Skin of body (tissue), 2 donors: Measurements from ENCODE around the gene TUBB3. TPM values are rescaled to one million over a fixed set of nuclear protein-coding genes. Genes with fewer than 3 reads are reported as not detected.
"Not testable (repeated sequence)": the region's sequence is repeated elsewhere in the genome, so short reads cannot be mapped to it uniquely, and the experiment has no call there.

Experiments used
- DNase-seq: peaks from one replicate; lab custom pipeline; 2025; lab: John Stamatoyannopoulos, UW
- total RNA-seq: library from RNA; depleted of rRNA; stranded (reverse); fragments of >200 nt; gene quantifications from one replicate; pipeline ENCODE4 v1.2.3, GENCODE V29; 2014

Gene TUBB3
- total RNA-seq, result 7.6 TPM

GRCh38 chr16:89922884-89923639 is at the start of gene TUBB3:
TSS of gene TUBB3 (plus strand) at chr16:89923342. CDS start at chr16:89923402, 60 bp downstream.
- DNase-seq, result no peak

GRCh38 chr16:89873972-89874689 is 49.0 kb upstream of the TUBB3 start:
- DNase-seq, result peak; percentile 97

DNA sequence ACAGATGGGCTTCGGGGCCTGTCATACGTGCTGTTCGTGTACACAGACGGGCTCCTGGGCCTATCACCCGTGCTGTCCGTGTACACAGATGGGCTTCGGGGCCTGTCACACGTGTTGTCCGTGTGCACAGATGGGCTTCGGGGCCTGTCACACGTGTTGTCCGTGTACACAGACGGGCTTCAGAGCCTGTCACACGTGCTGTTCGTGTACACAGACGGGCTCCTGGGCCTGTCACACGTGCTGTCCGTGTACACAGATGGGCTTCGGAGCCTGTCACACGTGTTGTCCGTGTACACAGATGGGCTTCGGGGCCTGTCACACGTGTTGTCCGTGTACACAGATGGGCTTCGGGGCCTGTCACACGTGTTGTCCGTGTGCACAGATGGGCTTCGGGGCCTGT is 44.0 kb upstream of the TUBB3 start:
- DNase-seq, result not testable (repeated sequence)

GRCh38 chr16:89880477-89881367 is 42.4 kb upstream of the TUBB3 start:
- no peak for DNase-seq

- DNase-seq, result no peak
Measured at GRCh38 chr16:89881368-89881730, 41.8 kb upstream of the TUBB3 start.

- no peak for DNase-seq
Measured at GRCh38 chr16:89883346-89884040, 39.6 kb upstream of the TUBB3 start.

DNA sequence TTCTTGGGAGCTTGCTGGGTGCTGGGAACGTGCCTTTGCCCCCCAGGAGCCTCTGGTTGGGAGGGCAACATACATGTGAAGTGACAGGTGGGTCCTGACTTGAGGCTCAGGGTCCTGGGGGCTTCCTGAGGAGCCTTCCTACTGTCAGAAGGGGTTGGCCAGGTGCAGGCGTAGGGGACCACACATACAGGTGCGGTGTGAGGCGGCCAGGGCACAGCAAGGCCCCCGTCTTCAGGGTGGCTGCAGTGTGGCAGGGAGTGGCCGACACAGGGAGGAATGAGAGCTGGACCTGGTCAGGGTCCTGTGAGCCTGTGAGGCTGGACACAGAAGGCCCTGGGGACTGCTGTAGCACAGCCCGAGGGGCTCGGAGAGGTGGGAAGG is 39.1 kb upstream of the TUBB3 start:
- no peak for DNase-seq

GRCh38 chr16:89887243-89887642 is 35.9 kb upstream of the TUBB3 start:
- no peak for DNase-seq

GRCh38 chr16:89890200-89890599 is 32.9 kb upstream of the TUBB3 start:
- no peak for DNase-seq

DNA sequence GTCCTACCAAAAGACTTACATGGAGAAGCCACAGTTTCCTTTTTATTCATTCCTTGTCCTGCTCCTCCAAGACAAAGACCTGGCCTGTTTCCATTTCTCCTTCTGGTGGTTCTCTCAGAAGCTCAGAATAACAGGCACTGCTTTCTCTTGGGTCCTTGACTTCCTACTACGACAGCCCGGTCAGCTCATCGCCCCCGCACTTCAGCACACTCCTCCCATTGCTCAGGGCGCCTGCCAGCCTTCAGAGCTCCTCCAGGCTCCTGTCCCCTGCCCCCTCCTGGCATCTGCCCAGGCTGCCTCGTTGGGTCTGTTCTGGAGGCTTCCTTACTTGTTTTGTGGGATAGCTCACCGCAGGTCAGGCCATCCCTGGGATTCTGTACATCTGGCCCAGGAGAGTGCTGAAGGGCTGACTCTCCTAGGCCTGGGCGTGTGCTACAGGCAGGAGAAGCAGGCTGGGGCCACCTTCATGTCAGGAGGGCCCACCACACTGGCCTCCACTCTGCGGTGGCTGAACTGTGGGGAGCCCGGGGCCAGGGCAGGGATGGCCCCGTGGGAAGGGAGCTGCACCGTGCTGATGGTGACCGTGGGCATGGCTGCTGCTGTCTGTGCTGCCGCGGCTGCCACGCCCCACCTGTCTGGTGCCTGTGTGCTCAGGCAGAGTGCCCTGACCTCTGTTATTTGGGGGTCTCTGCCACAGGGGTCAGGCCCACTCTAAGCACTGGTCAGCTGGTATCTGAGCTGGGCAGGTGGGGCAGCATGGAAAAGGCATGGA is 32.1 kb upstream of the TUBB3 start:
- DNase-seq, result no peak

GRCh38 chr16:89892055-89892630 is 31.0 kb upstream of the TUBB3 start:
- DNase-seq, result no peak

DNA sequence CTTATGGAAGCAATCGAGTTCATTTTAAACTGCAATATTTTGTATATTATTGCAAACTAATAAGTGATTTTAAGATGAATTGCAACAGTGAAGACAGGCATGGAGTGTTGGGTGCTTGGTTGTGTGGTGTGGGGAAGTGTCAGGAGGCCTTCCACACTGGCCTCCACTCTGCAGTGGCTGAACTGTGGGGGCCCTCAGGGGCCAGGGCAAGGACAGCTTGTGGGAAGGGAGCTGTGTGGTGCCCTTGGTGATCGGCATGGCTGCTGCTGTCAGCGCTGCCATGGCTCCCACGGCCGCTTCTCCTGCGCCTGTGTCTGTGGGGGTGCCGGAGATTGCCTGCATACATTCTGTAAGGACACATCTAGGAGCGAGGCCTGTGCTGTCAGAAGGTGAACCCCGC is 30.5 kb upstream of the TUBB3 start:
- DNase-seq, result no peak

- DNase-seq, result no peak
Measured at GRCh38 chr16:89893642-89894548, 29.2 kb upstream of the TUBB3 start.

DNA sequence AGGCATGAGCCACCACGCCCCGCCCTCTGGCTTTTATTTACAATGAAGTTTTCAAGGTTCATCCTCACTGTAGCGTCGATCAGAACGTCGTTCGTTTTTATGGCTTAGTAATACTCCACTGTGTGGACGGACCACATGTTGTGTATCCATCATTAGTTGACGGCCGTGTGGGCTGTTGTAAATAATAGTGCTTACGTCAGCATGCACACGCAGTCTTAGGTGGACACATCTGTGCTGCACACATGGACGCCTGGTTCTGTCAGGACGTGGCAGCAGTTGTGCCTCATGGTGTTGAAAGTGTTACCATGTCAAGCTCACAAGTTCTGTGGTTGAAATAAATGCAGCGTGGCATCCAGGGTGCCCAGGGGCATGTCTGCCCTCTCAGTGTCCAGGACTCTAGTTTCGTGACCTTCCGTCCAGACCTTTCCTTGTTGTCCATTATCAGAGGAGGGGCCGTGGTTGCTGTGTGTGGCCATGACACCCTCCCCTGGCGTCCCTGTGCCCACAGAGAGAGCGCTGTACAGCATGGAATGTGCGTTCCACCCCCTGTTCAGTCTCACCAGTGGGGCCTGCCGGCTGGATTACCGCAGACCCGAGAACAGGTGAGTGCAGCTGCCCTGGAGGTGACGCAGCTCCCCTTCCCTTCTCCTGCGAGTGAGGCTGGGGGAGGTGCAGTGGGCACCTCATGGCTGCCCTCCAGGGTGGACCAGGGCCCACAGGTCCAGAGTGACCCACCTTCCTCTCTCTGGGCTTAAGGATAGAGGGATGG is 27.5 kb upstream of the TUBB3 start:
- DNase-seq, result no peak

- no peak for DNase-seq
Measured at GRCh38 chr16:89897204-89897603, 25.9 kb upstream of the TUBB3 start.

- no peak for DNase-seq
Measured at GRCh38 chr16:89898201-89898967, 24.8 kb upstream of the TUBB3 start.

DNA sequence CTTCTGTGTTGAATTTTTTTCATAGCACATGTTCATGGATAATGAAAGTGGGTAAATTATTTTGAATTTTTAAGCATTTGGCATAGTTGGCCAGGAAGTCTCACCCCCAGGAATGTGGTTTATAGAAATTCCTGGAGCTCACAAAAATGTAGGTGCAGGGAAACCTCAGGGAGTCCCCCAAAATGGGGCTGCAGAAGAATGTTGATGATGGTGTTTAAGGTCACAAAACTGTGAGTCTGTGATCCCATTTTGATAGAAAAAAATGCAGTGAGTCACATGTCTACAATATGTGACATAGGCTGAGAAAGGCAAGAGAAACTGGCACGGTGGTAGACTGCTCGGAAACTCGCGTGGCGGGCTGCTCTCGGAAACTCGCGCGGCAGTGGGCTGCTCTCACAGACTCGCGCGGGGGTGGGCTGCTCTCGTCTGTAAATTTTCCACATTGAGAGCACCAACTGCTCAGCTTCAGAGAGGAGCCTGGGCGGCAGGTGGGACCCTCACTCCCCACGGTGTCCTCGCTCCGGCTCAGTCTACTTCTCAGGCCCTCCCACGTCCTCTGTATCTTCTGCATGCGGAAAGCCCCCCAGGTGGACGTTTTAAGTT is 23.2 kb upstream of the TUBB3 start:
- no peak for DNase-seq
